HEK293 (cell line): ENCODE measurements around the gene POC5.

Experiments used
- CTCF ChIP-seq: fragments of 450-650 bp; formaldehyde crosslinking; IDR thresholded peaks from 2 replicates; pipeline ENCODE4 v1.5.1; 2016; ENCODE audit warnings: missing biosample characterization, missing genetic modification characterization
- REST ChIP-seq: fragments of 450-650 bp; formaldehyde crosslinking; IDR thresholded peaks from 2 replicates; pipeline ENCODE4 v1.5.1; 2016; ENCODE audit warnings: missing biosample characterization, missing genetic modification characterization
- SALL2 ChIP-seq: fragments of 450-650 bp; formaldehyde crosslinking; IDR thresholded peaks from 2 replicates; pipeline ENCODE4 v1.5.0; 2017; ENCODE audit warnings: missing biosample characterization, mild to moderate bottlenecking, missing genetic modification characterization, borderline replicate concordance
- SP2 ChIP-seq: fragments of 450-650 bp; formaldehyde crosslinking; IDR thresholded peaks from 2 replicates; pipeline ENCODE4 v1.5.1; 2016; ENCODE audit warnings: missing biosample characterization, missing genetic modification characterization
- ZBTB26 ChIP-seq: fragments of 450-650 bp; formaldehyde crosslinking; optimal IDR thresholded peaks from 2 replicates; pipeline ENCODE3; 2016; ENCODE audit warnings: missing biosample characterization, mild to moderate bottlenecking, missing genetic modification characterization
- ZBTB49 ChIP-seq: fragments of 450-650 bp; formaldehyde crosslinking; IDR thresholded peaks from 2 replicates; pipeline ENCODE4 v1.5.1; 2016; ENCODE audit warnings: missing biosample characterization, missing genetic modification characterization, low read depth
- ZFHX2 ChIP-seq: fragments of 450-650 bp; formaldehyde crosslinking; conservative IDR thresholded peaks from 2 replicates; pipeline ENCODE4 v1.5.1; 2016; ENCODE audit warnings: missing biosample characterization, missing genetic modification characterization
- ZNF24 ChIP-seq: fragments of 450-650 bp; formaldehyde crosslinking; IDR thresholded peaks from 2 replicates; pipeline ENCODE4 v1.5.1; 2016; ENCODE audit warnings: missing biosample characterization, missing genetic modification characterization
- ZNF350 ChIP-seq: fragments of 450-650 bp; formaldehyde crosslinking; IDR thresholded peaks from 2 replicates; pipeline ENCODE4 v1.5.0; 2017; ENCODE audit warnings: missing biosample characterization, mild to moderate bottlenecking, missing genetic modification characterization
- ZNF580 ChIP-seq: fragments of 450-650 bp; formaldehyde crosslinking; IDR thresholded peaks from 2 replicates; pipeline ENCODE4 v1.5.1; 2016; ENCODE audit warnings: missing biosample characterization, missing genetic modification characterization
- ZNF629 ChIP-seq: fragments of 450-650 bp; formaldehyde crosslinking; IDR thresholded peaks from 2 replicates; pipeline ENCODE4 v1.5.1; 2017; ENCODE audit warnings: missing biosample characterization, missing genetic modification characterization
- ZNF76 ChIP-seq: fragments of 450-650 bp; formaldehyde crosslinking; IDR thresholded peaks from 2 replicates; pipeline ENCODE4; 2016; ENCODE audit warnings: low read depth, missing biosample characterization, missing genetic modification characterization, borderline replicate concordance
- ZNF776 ChIP-seq: fragments of 450-650 bp; formaldehyde crosslinking; IDR thresholded peaks from 2 replicates; pipeline ENCODE4 v1.5.0; 2017; ENCODE audit warnings: missing biosample characterization, missing genetic modification characterization, borderline replicate concordance

- TF ChIP-seq CTCF (tag by site-specific recombination) (no peak), ZNF776 (tag by site-specific recombination) (no peak), REST (tag by site-specific recombination) (no peak), SP2 (tag by site-specific recombination) (no peak), ZBTB49 (tag by site-specific recombination) (no peak), ZNF629 (no peak), SALL2 (no peak), ZNF76 (tag by site-specific recombination) (no peak), ZNF580 (tag by site-specific recombination) (no peak), ZBTB26 (tag by site-specific recombination) (no peak), ZNF24 (tag by site-specific recombination) (no peak), ZNF350 (no peak), ZFHX2 (tag by site-specific recombination) (no peak)
These were observed 22.5 kb downstream of the POC5 start for GRCh38 chr5:75694781-75695180.
